HEK293 (cell line): Measurements from ENCODE around the gene CPN1.

Experiments
- CTCF ChIA-PET: fragments of 350-600 bp; formaldehyde crosslinking; extraction: SDS; loops from one replicate; lab custom pipeline; 2021; ENCODE audit warnings: antibody characterized with exemption; lab: Yijun Ruan, JAX
- POLR2A ChIA-PET: fragments of 300-600 bp; formaldehyde crosslinking; extraction: SDS; loops from one replicate; lab custom pipeline; 2020; ENCODE audit warnings: antibody characterized with exemption, inconsistent platforms; lab: Yijun Ruan, JAX
- H3K27ac ChIP-seq: fragments of 200-500 bp; sonication (Bioruptor generic); 2 replicates; pipeline ENCODE4 v1.5.1; 2014; ENCODE audit warnings: low read depth, low read length, control low read depth, inconsistent platforms; ENCODE audit errors: extremely low read depth
- H3K36me3 ChIP-seq, 2 experiments: fragments of 200-500 bp in 1 of 2; sonication (Bioruptor generic) in 1 of 2; 1 replicate in 1 of 2; 2 replicates in 1 of 2; pipeline ENCODE4 v1.5.1; 2014 to 2017; ENCODE audit warnings: inconsistent platforms in 2 of 2, low read length in 2 of 2; ENCODE audit not compliant: control insufficient read depth in 2 of 2, insufficient read depth in 1 of 2
- H3K4me1 ChIP-seq: fragments of 200-500 bp; sonication (Bioruptor generic); 2 replicates; pipeline ENCODE4 v1.5.1; 2014; ENCODE audit warnings: mild to moderate bottlenecking, low read length, inconsistent platforms; ENCODE audit not compliant: control insufficient read depth, insufficient read depth
- H3K4me3 ChIP-seq: 2 replicates; pipeline ENCODE4 v1.5.1; 2011; ENCODE audit warnings: low read depth, mild to moderate bottlenecking, control low read depth, low read length, moderate library complexity
- H3K9me3 ChIP-seq: fragments of 200-500 bp; sonication (Bioruptor generic); 2 replicates; pipeline ENCODE4 v1.5.1; 2014; ENCODE audit warnings: low read depth, low read length, inconsistent platforms; ENCODE audit not compliant: control insufficient read depth, insufficient read depth
- FEZF1 ChIP-seq: fragments of 450-650 bp; formaldehyde crosslinking; IDR thresholded peaks from 2 replicates; pipeline ENCODE4 v1.5.1; 2016; ENCODE audit warnings: missing biosample characterization, missing genetic modification characterization
- GLIS1 ChIP-seq: fragments of 450-650 bp; formaldehyde crosslinking; IDR thresholded peaks from 2 replicates; pipeline ENCODE4 v1.5.1; 2016; ENCODE audit warnings: missing biosample characterization, missing genetic modification characterization
- KLF7 ChIP-seq: fragments of 450-650 bp; formaldehyde crosslinking; IDR thresholded peaks from 2 replicates; pipeline ENCODE4 v1.5.1; 2016; ENCODE audit warnings: missing biosample characterization, missing genetic modification characterization, borderline replicate concordance
- PRDM2 ChIP-seq: fragments of 450-650 bp; formaldehyde crosslinking; IDR thresholded peaks from 2 replicates; pipeline ENCODE4 v1.5.1; 2016; ENCODE audit warnings: missing biosample characterization, missing genetic modification characterization, borderline replicate concordance
- SP2 ChIP-seq: fragments of 450-650 bp; formaldehyde crosslinking; IDR thresholded peaks from 2 replicates; pipeline ENCODE4 v1.5.1; 2016; ENCODE audit warnings: missing biosample characterization, missing genetic modification characterization
- TRIM28 ChIP-seq: IDR thresholded peaks from 2 replicates; pipeline ENCODE4 v1.6.1; 2011; ENCODE audit warnings: low read length, control low read depth, borderline replicate concordance
- WT1 ChIP-seq: fragments of 450-650 bp; formaldehyde crosslinking; IDR thresholded peaks from 2 replicates; pipeline ENCODE4 v1.5.1; 2016; ENCODE audit warnings: missing biosample characterization, missing genetic modification characterization
- YY2 ChIP-seq: fragments of 450-650 bp; formaldehyde crosslinking; IDR thresholded peaks from 2 replicates; pipeline ENCODE4 v1.5.1; 2016; ENCODE audit warnings: missing biosample characterization, missing genetic modification characterization
- ZBTB1 ChIP-seq: fragments of 450-650 bp; formaldehyde crosslinking; IDR thresholded peaks from 2 replicates; pipeline ENCODE4 v1.5.1; 2016; ENCODE audit warnings: missing biosample characterization, missing genetic modification characterization
- ZNF112 ChIP-seq: fragments of 450-650 bp; formaldehyde crosslinking; IDR thresholded peaks from 2 replicates; pipeline ENCODE4 v1.5.0; 2017; ENCODE audit warnings: missing biosample characterization, missing genetic modification characterization
- ZNF169 ChIP-seq: fragments of 450-650 bp; formaldehyde crosslinking; IDR thresholded peaks from 2 replicates; pipeline ENCODE4 v1.5.1; 2016; ENCODE audit warnings: missing biosample characterization, missing genetic modification characterization
- ZNF175 ChIP-seq: fragments of 450-650 bp; formaldehyde crosslinking; IDR thresholded peaks from 2 replicates; pipeline ENCODE4 v1.5.1; 2016; ENCODE audit warnings: missing biosample characterization, missing genetic modification characterization
- ZNF221 ChIP-seq: fragments of 450-650 bp; formaldehyde crosslinking; IDR thresholded peaks from 2 replicates; pipeline ENCODE4 v1.5.1; 2017; ENCODE audit warnings: missing biosample characterization, missing genetic modification characterization, borderline replicate concordance
- ZNF223 ChIP-seq: fragments of 450-650 bp; formaldehyde crosslinking; IDR thresholded peaks from 2 replicates; pipeline ENCODE4 v1.5.1; 2016; ENCODE audit warnings: missing biosample characterization, missing genetic modification characterization
- ZNF302 ChIP-seq: fragments of 450-650 bp; formaldehyde crosslinking; IDR thresholded peaks from 2 replicates; pipeline ENCODE4 v1.5.1; 2016; ENCODE audit warnings: missing biosample characterization, missing genetic modification characterization, low read depth
- ZNF324 ChIP-seq: fragments of 450-650 bp; formaldehyde crosslinking; IDR thresholded peaks from 2 replicates; pipeline ENCODE4 v1.5.1; 2016; ENCODE audit warnings: missing biosample characterization, missing genetic modification characterization
- ZNF37A ChIP-seq: fragments of 450-650 bp; IDR thresholded peaks from 2 replicates; pipeline ENCODE4 v1.5.1; 2018; ENCODE audit warnings: missing biosample characterization, missing genetic modification characterization
- ZNF449 ChIP-seq: fragments of 450-650 bp; formaldehyde crosslinking; IDR thresholded peaks from 2 replicates; pipeline ENCODE4 v1.5.1; 2017; ENCODE audit warnings: missing biosample characterization, mild to moderate bottlenecking, missing genetic modification characterization, moderate library complexity
- ZNF48 ChIP-seq: fragments of 450-650 bp; formaldehyde crosslinking; IDR thresholded peaks from 2 replicates; pipeline ENCODE4 v1.5.1; 2016; ENCODE audit warnings: missing biosample characterization, missing genetic modification characterization
- ZNF521 ChIP-seq: fragments of 450-650 bp; formaldehyde crosslinking; IDR thresholded peaks from 2 replicates; pipeline ENCODE4 v1.5.1; 2017; ENCODE audit warnings: missing biosample characterization, mild to moderate bottlenecking, missing genetic modification characterization
- ZNF530 ChIP-seq: fragments of 450-650 bp; formaldehyde crosslinking; IDR thresholded peaks from 2 replicates; pipeline ENCODE4 v1.5.1; 2016; ENCODE audit warnings: low read depth, missing biosample characterization, missing genetic modification characterization
- ZNF623 ChIP-seq: fragments of 450-650 bp; formaldehyde crosslinking; IDR thresholded peaks from 2 replicates; pipeline ENCODE4 v1.5.1; 2016; ENCODE audit warnings: missing biosample characterization, missing genetic modification characterization
- ZNF664 ChIP-seq: fragments of 450-650 bp; formaldehyde crosslinking; IDR thresholded peaks from 2 replicates; pipeline ENCODE4 v1.5.1; 2016; ENCODE audit warnings: missing biosample characterization, missing genetic modification characterization
- ZSCAN30 ChIP-seq: fragments of 450-650 bp; IDR thresholded peaks from 2 replicates; pipeline ENCODE4 v1.5.1; 2018; ENCODE audit warnings: missing biosample characterization, mild to moderate bottlenecking, missing genetic modification characterization, moderate library complexity
- TF ChIP-seq, protein P1 (sequence below): fragments of 450-650 bp; formaldehyde crosslinking; IDR thresholded peaks from 2 replicates; pipeline ENCODE4 v1.5.1; 2016; ENCODE audit warnings: missing biosample characterization, missing genetic modification characterization, borderline replicate concordance

CPN1 gene

DNA sequence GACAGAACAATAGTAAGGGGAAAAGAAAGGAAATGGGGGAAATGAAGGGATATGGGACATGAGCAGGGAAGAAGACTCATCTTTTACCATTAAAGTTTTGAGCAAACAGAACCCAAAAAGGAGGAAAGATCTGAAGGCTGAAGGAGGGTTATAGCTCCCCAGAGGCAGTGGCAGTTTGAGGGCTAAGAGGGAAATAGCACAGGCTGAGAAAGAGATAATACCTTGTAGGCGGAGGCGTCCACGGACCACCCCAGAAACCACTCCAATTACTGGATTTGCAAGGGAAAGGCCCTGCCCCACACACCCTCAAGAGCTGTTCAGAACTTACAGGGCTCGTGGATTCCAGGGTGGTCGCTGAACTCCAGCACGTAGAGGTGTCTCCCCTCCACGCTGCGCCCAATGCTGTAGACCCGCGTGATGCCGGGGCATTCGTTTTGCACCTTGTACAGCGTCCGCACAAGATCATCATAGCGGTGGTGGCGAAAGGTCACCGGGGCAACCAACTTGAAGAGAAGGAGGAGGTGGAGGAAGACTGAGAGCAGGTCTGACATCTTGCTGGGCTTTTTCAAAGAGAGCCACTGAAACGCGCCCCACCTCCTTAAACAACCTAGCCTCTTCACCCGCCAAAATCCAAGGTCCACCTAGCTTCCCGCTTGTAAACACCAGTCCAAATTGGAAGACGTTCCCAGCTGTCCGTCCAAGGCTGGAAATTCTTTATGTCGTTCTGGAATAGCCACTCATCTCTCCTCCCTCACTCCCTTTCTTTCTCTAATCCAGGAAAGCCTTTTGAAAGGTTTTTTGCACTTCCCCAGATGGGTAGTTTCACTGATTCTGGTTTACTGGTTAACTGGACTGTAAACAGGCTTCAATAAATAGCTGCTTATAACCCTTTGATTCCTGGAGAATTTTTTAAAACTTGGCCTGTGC, at the start of gene CPN1:
TSS of gene CPN1 (minus strand) at position 795 of the 927 bp plus-strand sequence. CDS start at position 551, 244 bp downstream.
- Histone ChIP-seq H3K27ac (no peak within 1 kb of the TSS), H3K36me3 (no peaks in the 10 kb centered on the region), H3K9me3 (no peaks in the 10 kb centered on the region), H3K4me3 (no peak within 1 kb of the TSS), H3K4me1 (no peaks in the 10 kb centered on the region)
- POLR2A ChIA-PET = no interaction called here
- CTCF ChIA-PET = no interaction called here
- no peak for TF ChIP-seq ZNF302 (tag by site-specific recombination)
- TF ChIP-seq SP2 = no peak
- TF ChIP-seq KLF7 (tag by site-specific recombination) = no peak
- no peak for TF ChIP-seq ZNF324 (tag by site-specific recombination)
- TF ChIP-seq ZNF48 = no peak
- no peak for TF ChIP-seq YY2
- TF ChIP-seq ZBTB1 = no peak
- TF ChIP-seq ZNF521 (tag by site-specific recombination) = no peak
- no peak for TF ChIP-seq FEZF1 (tag by site-specific recombination)
- no peak for TF ChIP-seq ZNF449
- TF ChIP-seq ZNF169 (tag by site-specific recombination) = no peak
- TF ChIP-seq ZNF664 (tag by site-specific recombination) = no peak

DNA sequence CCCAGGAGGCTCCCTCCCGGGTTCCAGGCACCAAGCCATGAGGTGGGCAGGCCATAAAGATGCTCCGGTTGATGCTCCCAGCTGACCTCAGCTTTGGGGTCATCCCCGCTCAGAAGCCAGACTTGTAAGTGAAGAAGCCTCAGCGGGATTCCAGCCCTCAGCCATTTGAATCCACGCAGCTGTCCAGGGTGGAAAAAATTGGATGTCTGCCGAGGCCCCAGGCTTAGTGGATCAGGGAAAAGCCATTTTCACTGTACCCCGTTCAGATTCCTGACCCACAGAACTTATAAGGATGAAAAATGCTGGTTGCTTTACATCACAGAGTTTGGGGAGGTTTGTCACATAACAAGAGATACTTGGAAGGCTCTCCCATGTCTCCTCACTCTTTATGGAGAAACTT, 49.2 kb upstream of the CPN1 start:
- POLR2A ChIA-PET = no interaction called here
- no peaks in the 10 kb centered on the region for H3K9me3 ChIP-seq
- H3K36me3 ChIP-seq = no peaks in the 10 kb centered on the region
- CTCF ChIA-PET = no interaction called here
- no peak overlapping the region for H3K27ac ChIP-seq
- H3K4me3 ChIP-seq = no peak overlapping the region
- no peaks in the 10 kb centered on the region for H3K4me1 ChIP-seq
- no peak for TF ChIP-seq PRDM2
- TF ChIP-seq, protein P1, sequence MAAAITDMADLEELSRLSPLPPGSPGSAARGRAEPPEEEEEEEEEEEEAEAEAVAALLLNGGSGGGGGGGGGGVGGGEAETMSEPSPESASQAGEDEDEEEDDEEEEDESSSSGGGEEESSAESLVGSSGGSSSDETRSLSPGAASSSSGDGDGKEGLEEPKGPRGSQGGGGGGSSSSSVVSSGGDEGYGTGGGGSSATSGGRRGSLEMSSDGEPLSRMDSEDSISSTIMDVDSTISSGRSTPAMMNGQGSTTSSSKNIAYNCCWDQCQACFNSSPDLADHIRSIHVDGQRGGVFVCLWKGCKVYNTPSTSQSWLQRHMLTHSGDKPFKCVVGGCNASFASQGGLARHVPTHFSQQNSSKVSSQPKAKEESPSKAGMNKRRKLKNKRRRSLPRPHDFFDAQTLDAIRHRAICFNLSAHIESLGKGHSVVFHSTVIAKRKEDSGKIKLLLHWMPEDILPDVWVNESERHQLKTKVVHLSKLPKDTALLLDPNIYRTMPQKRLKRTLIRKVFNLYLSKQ (tag by site-specific recombination) = no peak
- TF ChIP-seq ZNF112 (tag by site-specific recombination) = no peak
- no peak for TF ChIP-seq ZNF530 (tag by site-specific recombination)
- no peak for TF ChIP-seq ZNF221 (tag by site-specific recombination)
- no peak for TF ChIP-seq ZNF664 (tag by site-specific recombination)
- no peak for TF ChIP-seq ZNF623 (tag by site-specific recombination)
- TF ChIP-seq TRIM28 = no peak
- no peak for TF ChIP-seq ZSCAN30
- TF ChIP-seq ZNF175 (tag by site-specific recombination) = no peak
- no peak for TF ChIP-seq ZNF223 (tag by site-specific recombination)
- TF ChIP-seq ZNF37A (tag by site-specific recombination) = no peak
- TF ChIP-seq GLIS1 = no peak
- no peak for TF ChIP-seq WT1 (tag by site-specific recombination)
